H1 (cell line): ENCODE data around the gene SV2C. TPM values are rescaled to one million over a fixed set of nuclear protein-coding genes. Genes with fewer than 3 reads are reported as not detected.

Experiments used
- CEBPB ChIP-seq: IDR thresholded peaks from 2 replicates; pipeline ENCODE4 v1.6.1; 2012; ENCODE audit warnings: low read depth, low read length
- KDM1A ChIP-seq: fragments of 200-600, 300-600 bp; sonication (generic); IDR thresholded peaks from 2 replicates; pipeline ENCODE4 v1.7.1; 2016; ENCODE audit warnings: mild to moderate bottlenecking, low read length, borderline replicate concordance
- RAD21 ChIP-seq, 2 experiments: IDR thresholded peaks in 1 of 2; conservative IDR thresholded peaks in 1 of 2; 2 replicates each; pipeline ENCODE4 v1.6.1; 2011; ENCODE audit warnings: low read depth in 2 of 2, low read length in 2 of 2, improper control_type of control experiment in 1 of 2, inconsistent platforms in 1 of 2, mild to moderate bottlenecking in 1 of 2, moderate library complexity in 1 of 2
- RXRA ChIP-seq: IDR thresholded peaks from 2 replicates; pipeline ENCODE4 v1.6.1; 2011; ENCODE audit warnings: low read depth, mild to moderate bottlenecking, low read length, moderate library complexity; ENCODE audit not compliant: insufficient read depth
- ZNF274 ChIP-seq: IDR thresholded peaks from 2 replicates; pipeline ENCODE4 v1.7.0; 2012; ENCODE audit warnings: low read length, borderline replicate concordance; ENCODE audit errors: extremely low read depth
- polyA plus RNA-seq, 7 experiments: library from polyadenylated mRNA; depleted of rRNA in 3 of 7; stranded (reverse) in 5 of 7; unstranded in 2 of 7; fragments of >200 nt in 5 of 7; fragments of 200-250 nt in 2 of 7; gene quantifications; 1 replicate in 5 of 7; 2 replicates in 1 of 7; 4 replicates in 1 of 7; pipeline versions ENCODE4 v1.2.1 to v1.2.3, GENCODE V29; 2011 to 2013; ENCODE audit warnings: missing spikeins in 2 of 7, mixed read lengths in 2 of 7
- total RNA-seq: library from RNA; stranded (reverse); fragmentation: NEBNext Ultra II Directional; extraction: Animal tissue kit (Norgen Biotek cat#: 25700); gene quantifications from 2 replicates; pipeline ENCODE4 v1.2.1, GENCODE V29; 2021
- TF ChIP-seq, protein P1 (sequence below): IDR thresholded peaks from 2 replicates; pipeline ENCODE4 v1.6.1; 2011; ENCODE audit warnings: low read length, improper control_type of control experiment

Gene SV2C
- total and polyA plus RNA-seq, 2 of the 8 experiments (the other 6 are each of a cell fraction or from before 2014, with no cell fraction given) = 0.08 to 0.24 TPM

GRCh38 chr5:76292620-76293322 lies 209.6 kb downstream of the SV2C start (continued):
- TF ChIP-seq, protein P1, sequence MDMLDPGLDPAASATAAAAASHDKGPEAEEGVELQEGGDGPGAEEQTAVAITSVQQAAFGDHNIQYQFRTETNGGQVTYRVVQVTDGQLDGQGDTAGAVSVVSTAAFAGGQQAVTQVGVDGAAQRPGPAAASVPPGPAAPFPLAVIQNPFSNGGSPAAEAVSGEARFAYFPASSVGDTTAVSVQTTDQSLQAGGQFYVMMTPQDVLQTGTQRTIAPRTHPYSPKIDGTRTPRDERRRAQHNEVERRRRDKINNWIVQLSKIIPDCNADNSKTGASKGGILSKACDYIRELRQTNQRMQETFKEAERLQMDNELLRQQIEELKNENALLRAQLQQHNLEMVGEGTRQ = no peak
- no peak for TF ChIP-seq CEBPB
- TF ChIP-seq KDM1A = no peak
- no peak for TF ChIP-seq ZNF274
- TF ChIP-seq RXRA = no peak
- no peak for TF ChIP-seq RAD21 (IDR thresholded peaks at IDR 0.05 in 1 of 2, conservative IDR thresholded peaks at IDR 0.05 in 1 of 2; ENCODE audit: low read depth in 2 of 2, low read length in 2 of 2)
